ENCODE results near the gene SPTSSA.

Gene SPTSSA

DNA sequence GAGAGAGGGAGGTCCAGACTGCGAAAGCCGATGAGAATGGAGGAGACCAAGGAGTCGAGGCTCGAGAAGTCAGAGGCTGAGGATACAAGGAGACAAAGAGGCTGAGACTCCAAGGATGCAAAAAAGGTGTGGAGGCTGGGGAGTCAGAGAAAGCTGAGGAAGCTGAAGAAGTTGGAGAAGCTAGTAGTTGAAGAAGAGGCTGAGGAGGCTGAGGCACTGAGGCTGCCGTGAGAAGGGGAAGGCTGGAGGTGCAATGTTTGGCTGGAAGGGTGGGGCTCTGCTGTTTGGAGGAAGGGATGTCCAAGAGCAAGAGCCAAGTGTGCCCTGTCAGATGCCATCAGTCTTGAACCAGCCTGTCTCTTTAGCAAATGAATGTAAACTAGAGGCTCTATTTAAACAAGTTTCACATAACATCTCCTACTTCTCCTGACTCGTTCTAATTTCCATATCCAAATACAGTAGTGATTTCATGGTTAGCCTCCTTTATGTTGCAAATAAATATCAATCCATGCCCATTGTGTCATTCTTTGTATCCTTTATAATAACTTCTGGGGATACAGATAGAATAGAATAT lies 10.8 kb upstream of the SPTSSA start:
- DNase-seq (ENCODE audit: low read depth in 4 of 4, low spot score in 1 of 4): no peak

DNA sequence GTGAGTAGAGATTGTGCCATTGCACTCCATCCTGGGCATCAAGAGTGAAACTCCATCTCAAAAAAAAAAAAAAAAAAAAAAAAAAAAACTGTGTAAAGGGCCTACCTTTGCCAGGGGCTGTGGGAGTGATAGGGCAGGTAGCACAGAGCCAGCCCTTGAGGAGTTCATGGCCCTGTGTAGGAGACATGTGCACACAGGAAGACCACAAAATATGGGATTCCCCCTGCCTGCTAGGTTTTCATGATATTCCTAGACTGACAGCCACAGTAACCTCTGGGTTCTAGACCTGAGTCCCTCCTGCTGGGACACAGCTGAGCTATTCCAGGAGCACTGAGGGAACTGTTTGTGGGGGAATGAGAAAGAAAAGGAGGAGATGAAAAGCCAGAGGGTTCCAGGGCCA lies 8.3 kb upstream of the SPTSSA start:
- DNase-seq (ENCODE audit: low read depth in 4 of 4, low spot score in 1 of 4): no peak

DNA sequence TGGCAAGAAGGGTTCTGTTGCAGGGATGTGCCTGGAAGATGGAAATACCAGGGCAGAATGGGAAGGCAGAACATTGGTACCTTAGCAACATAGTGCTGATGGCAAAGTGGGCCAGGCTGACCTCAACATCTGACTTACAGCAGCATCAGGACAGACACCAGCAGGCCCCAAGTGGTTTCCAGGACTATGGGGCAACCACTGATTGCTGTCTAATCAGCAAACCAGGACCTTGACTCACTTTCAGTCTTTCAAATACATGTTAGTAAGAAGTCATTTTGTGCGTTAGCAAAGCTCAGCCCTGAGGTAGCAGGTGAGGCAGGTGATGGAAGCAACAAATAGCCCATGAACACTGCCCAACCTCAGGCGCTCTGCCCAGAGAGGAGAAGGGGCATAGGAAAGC lies 4.7 kb upstream of the SPTSSA start:
- DNase-seq (ENCODE audit: low read depth in 4 of 4, low spot score in 1 of 4): no peak

DNA sequence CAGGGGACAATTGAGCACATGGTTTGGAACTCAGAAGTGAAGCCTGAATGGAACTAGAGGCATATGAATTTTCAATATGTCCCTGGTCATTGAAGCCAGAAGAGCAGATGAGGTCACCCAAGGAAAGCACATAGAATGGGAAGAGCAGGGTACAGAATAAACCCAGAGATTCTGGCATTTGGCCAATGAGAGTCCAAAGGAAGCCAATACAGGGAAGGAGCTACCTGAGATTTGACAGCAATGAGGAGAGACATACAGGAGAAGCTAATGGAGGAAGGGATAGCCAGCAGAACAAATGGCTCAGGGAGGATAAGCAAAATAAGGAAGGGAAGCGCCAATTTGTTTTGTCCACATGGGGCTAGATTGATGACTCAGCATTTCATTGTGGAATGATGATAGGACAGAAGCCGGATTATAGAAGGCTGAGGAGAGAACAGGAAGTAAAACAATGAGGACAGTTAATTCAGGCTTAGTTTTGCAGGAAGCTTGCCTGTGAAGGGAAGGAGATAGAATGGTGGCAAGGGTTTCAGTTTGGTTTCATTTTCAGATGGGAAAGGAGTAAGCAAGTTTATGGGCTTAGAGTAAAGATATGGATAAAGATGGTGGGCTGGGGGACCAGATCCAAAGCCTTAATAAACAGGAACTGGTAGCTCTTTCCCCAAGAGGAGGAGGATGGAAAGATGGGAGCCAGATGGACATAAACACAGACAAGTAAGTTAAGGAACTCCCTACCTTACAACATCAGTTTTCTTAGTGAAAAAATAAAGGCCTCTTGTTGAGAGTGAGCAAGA lies 3.2 kb upstream of the SPTSSA start:
- DNase-seq (ENCODE audit: low read depth in 4 of 4, low spot score in 1 of 4): no peak

DNA sequence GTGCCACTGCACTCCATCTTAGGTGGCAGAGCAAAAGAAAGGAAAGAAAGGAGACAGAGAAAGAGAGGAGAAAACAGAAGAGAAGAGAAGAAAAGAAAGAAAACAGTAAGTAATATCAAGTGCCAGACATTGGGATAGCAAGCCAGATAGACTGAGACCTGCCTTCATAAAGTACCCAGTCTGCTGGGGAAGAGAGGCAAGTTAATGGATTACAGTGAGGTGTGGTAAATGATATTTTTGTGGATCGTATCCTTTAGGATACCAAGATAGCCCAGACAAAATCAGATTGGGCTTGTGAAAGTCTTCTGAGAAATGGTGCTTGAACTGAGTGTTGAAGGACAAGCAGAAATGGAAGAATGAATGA lies 1.5 kb upstream of the SPTSSA start:
- DNase-seq (ENCODE audit: low read depth in 4 of 4, low spot score in 1 of 4): no peak

DNA sequence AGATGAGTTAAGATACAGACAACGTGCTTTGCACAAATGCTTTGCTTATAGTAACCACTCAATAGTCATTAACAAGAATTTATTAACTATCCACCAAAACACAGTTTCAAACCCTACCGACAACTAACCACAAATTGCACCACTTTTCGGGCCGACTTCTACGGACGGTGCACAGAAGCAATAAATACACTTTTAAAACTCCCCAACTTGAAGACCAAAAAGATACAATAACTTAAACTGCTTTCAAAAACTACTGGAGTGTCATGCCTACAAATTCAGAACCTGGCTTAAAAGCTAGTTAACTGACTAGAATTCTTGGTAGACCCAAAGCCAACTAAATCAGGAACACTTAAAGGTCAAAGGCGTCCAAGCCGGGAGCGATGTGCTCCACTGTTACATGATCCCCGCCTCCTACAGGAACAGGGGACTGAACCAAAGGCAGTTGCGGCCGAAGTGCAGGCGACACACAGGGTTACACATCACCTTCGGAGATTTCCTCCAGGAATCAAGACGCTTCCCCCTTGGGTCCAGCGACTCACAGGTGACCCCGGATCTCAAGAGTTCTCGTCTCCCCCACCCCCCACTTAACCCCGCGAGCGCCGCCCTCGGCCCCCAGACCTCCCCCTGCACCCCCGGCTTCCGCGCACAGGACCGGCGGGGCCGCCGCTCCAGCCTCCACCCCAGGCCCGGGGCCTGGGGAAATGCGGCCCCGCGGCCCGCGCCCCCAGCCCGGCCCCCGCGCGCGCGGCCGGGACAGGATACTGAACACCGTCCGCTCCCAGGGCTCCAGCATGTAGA lies 507 bp downstream of the SPTSSA start:
- DNase-seq (ENCODE audit: low read depth in 4 of 4, low spot score in 1 of 4): peak in 2 of 4 experiments; percentile 7

DNA sequence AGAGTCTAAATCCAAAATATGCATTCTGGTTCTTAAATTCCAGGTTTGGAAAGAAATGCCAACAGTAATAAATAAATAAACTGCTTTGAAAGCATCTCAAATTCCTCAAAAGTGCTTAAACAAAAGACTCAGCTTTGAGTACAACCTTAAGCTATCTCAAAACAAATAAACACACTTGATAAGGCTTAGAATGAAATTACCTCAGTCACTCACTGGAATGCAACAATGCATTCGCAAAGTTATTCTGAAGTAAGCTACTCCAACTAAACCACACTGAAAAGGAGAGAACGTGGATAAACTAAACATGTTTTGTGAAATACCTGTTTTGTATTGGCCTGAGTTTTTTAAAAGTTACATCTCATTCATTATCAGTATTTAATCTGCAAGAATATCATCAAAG lies 1.2 kb downstream of the SPTSSA start:
- DNase-seq (ENCODE audit: low read depth in 4 of 4, low spot score in 1 of 4): no peak

DNA sequence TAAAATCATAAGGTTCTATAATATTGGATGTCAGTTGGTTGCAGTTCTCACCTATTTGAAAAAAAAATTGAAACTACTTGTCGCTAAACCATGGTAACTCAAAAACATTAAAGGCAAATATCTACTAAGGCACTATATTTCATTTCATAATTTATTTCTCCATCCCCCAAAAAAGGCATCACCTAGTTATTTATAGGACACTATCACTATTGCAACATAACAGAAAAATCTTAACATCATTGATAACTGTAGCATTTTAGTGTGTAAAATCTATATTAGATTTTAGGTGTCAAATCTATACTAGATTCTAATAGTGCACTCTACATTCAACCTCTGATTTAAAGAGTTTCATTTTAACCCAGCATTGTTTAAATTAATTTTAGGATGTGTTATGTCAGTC lies 1.7 kb downstream of the SPTSSA start:
- no peak for DNase-seq (ENCODE audit: low read depth in 4 of 4, low spot score in 1 of 4)

DNA sequence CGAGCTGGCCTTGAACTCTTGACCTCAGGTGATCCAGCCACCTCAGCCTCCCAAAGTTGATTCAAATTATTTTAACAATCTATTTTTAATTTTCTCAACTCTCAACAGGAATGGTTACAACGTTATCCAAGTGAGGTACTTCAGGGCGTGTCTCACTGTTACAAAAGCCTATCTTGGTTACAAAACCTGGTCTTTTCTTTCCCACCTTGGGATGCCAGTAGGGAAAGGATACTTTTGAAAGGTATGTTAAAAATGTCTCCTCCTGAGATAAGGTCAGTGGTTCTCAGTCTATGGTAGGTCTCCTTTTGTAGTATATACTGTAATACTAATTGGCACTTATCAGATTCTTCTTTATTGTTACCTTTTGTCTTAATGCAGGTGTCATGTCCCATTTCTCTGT lies 4.9 kb downstream of the SPTSSA start:
- no peak for DNase-seq (ENCODE audit: low read depth in 4 of 4, low spot score in 1 of 4)

DNA sequence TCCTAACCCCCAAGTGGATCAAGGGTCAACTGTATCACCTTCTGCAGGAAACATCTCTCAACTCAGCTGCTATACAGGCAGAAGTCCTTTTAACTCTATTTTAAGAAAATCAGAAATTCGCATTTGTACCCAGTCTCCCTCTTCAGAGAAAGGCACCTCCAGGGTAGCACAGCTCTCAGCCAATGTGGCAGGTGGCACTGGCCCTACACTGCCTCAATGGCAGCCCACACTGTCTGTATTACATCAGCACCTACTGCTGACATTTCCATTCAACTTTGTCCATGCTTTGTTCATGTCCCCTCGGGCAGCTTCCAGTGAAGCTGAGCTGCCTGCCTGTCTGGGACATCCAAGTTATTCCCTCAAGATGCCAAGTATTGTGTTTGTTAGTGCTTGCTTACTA lies 8.8 kb downstream of the SPTSSA start:
- DNase-seq (ENCODE audit: low read depth in 4 of 4, low spot score in 1 of 4): no peak

DNA sequence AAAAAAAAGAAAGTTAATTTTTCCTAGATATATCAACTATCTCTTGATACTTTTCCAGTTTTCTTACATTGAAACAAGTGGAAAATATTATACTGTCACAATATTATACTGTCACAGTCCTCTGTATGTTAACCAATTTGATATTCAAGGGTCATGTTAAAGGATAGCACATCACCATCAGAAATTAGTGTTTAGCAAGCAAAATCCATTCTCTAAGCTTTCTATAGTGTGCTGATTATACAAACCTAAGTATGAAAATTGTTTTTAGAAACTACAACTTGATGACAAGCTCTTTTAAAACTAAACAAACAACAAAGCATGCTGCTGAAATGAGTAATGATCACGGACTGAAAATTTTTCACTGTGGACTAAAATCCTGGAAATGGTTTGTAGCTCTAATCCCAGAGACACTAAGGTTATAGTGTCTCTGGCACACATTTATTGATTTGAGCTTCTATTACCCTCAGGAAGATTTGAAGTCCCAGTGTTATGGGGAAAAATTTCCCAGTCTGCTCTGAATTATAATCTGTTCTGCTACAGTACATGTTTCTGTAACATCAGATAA lies 9.7 kb downstream of the SPTSSA start:
- DNase-seq (ENCODE audit: low read depth in 4 of 4, low spot score in 1 of 4): no peak

DNA sequence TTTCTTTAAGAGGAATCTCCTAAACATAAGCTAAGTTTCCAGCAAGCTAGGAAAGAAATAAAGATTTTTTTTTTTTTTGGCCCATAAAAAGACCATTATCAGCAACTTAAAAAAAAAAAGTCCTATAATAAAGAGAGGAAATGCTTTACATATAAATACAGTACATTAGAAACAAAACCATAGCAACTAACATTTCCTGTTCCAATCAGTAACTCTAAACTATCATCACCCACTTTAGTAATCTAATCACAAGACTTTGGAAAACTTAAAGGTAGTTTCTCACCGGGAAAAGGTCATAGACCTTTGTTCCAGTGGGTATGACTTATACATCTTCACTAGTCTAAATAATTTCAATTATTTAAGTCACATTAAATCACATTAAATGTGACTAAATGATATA lies 11.1 kb downstream of the SPTSSA start:
- no peak for DNase-seq (ENCODE audit: low read depth in 4 of 4, low spot score in 1 of 4)

DNA sequence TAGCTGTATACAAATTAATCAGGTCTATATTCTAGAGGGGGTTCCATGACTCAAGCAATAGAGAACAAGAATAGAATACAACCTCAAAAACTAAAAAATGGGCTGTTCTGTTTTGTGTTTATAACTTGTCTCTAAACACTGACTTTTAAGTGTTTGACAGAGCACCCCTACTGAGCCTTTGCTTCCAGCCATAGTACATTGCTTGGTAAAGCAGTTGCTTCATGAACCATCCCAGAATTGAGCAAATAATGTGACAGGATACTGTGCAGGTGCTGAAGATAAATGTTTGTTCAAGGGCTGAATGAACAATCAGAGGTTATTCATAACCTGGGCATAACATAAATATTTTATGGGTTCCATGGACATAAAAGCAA lies 11.5 kb downstream of the SPTSSA start:
- no peak for DNase-seq (ENCODE audit: low read depth in 4 of 4, low spot score in 1 of 4)

DNA sequence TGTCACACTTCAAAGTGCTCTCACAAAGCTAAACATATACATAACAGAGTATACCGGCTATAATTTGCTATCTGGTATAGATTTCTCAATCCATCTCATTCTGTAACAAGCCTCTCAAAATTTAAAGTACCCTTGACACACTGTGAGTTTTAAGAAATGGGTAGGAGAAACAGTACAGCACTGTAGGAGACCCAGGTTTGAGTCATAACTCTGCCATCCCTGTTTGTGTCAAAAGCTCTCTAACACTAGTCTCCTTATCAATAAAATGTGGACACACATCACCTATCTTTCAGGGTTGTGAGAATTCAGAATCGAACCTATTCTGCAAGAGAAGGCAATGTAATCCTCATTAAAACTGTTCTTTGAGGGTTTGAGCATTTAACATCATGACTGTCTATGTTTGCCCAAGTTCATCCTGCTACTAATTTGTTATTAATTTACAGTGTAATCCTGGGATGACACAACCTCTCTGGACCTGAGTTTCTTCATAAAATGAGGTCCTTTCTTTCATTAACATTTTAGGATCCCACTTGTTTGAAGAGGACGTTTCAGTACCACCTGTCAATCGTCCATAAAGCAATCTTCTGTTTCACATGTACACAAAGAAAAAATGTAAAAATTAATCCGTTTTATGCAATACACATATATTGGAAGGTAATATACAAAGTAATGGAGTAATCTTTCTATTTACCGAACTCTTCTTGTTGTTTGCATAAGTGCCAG lies 12.1 kb downstream of the SPTSSA start:
- no peak for DNase-seq (ENCODE audit: low read depth in 4 of 4, low spot score in 1 of 4)

DNA sequence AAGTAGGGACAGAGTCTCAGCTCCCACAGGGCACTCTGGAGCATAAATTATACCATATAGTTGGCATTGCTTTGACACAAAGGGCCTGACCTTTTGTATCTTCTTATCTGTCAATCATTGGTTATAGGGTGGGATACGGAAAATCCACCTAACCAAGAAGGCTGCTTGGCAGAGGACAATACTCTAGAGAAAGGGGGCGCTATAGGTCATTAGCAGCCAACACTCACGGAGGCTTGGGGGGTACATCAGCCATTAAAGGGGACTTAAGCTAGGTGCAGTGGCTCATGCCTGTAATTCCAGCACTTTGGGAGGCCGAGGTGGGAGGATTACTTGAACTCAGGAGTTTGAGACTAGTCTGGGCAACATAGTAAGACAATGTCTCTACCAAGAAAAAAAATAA lies 22.9 kb downstream of the SPTSSA start:
- DNase-seq (ENCODE audit: low read depth in 4 of 4, low spot score in 1 of 4): no peak

DNA sequence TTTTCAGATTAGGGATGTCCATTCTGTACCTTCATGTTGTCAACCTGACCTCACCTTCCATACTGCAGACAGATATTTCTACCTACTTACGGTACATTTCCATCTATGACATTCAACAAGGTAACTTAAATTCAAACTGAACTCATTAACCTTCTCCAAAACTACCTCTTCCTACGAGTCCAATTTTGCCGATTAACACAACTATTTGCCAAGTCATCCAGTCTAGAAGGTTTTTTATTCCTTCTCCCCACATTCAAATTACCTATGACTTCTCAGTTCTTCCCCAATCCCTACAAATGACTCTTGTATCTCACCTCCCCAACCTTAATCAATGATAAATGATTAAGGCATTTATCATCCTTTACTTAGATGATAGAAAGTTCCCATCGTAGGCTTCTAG lies 23.6 kb downstream of the SPTSSA start:
- no peak for DNase-seq (ENCODE audit: low read depth in 4 of 4, low spot score in 1 of 4)

DNA sequence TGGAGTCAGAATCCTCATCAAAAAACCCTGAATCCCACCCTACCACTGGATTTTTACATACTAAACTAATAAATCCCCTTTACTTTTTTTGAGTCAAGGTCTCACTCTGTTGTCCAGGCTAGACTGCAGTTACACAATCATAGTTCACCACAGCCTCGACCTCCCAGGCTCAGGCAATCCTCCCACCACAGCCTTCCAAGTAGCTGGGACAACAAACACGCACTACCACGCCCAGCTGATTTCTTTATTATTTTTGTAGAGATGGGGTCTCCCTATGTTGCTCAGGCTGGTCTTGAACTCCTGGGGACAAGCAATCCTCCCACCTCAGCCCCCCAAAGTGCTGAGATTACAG lies 24.3 kb downstream of the SPTSSA start:
- no peak for DNase-seq (ENCODE audit: low read depth in 4 of 4, low spot score in 1 of 4)

DNA sequence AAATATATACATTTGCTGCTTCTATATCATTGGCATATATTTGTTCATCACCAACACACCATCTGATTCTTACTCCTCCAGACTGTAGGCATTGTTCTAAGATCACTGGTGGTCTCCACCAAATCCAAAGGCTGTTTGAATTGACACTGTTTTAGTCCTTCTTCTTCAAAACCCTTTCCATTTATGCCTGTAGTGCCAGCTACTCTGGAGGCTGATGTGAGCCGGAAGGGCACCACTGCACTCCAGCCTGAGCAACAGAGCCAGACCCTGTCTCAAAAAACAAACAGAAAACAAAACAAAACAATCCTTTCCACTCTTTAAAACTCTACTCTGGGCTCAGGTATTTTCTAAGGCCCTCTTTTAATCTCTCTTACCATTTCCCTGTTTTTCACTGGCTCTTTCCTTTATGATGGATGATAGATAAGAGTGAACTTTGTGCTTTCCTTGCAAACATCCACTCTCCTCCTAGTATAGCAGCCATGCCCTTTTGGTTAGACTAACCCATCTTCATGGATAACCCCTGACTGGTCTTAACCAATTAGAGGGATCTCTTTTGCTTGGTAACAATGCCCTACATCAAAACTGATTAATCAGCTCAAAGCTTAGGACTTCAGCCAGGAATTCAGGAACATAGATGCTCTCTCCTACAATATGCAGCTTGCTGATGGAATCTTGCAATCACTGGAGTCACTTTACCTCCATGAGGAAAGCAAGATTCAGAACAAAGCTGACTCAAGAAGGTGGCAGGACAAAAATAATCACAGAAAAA lies 24.9 kb downstream of the SPTSSA start:
- no peak for DNase-seq (ENCODE audit: low read depth in 4 of 4, low spot score in 1 of 4)

DNA sequence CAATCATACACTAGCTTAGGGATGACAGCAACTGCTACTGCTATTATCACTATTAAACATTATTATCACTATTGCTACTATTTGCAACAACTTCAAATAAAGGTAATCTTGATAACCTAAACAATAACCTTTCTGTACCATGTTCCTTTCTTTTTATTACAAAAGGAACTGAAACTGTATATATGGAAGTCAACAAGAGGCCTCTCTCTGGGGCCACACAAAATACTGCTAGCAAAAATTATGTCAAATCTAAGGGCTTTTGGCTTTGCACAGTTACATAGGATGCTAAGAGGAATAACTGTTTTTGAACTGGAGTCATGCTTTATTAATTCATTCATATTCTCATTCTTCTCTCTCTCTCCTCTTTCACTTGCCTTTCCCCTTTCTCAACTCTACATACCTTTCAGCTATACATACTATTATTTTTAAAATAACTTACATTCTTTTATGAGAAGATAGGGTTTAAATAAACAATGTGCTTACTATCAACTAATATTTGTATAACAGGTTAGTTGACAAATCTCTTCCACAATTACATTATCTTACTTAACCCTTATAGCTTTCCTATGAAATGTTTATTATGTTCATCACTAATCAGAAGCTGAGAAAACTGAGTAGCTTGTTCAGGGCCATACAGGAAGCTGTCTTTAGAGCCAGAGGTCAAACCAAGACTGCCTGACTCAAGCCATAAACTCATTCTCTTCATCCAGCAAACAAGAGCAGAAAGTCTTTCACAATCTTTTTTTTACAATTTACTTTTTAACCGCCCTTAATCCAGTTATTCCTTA lies 25.7 kb downstream of the SPTSSA start:
- DNase-seq (ENCODE audit: low read depth in 4 of 4, low spot score in 1 of 4): no peak

DNA sequence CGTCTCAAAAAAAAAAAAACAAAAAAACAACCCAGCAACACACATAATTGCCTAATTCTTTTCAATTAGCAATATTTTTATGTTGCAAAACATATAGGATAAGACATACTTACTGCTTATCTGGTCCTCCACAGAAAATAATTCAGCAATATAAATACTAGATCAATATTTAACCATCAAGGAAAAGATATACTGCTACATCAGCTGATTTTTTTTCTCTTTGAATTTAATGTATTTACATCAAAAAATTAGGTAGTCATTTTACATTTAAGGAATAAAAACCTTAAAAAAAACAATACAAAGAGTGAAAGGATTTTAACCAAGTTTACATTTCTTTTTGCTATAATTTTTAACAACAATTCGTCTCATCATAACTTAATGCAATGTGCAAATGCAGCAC lies 28.1 kb downstream of the SPTSSA start:
- DNase-seq (ENCODE audit: low read depth in 4 of 4, low spot score in 1 of 4): no peak
